ENCODE data around the gene ZNF22.
A peak's percentile ranks its signal among the peaks of the same experiment; 100 is the strongest.

The ZNF22 gene

DNA sequence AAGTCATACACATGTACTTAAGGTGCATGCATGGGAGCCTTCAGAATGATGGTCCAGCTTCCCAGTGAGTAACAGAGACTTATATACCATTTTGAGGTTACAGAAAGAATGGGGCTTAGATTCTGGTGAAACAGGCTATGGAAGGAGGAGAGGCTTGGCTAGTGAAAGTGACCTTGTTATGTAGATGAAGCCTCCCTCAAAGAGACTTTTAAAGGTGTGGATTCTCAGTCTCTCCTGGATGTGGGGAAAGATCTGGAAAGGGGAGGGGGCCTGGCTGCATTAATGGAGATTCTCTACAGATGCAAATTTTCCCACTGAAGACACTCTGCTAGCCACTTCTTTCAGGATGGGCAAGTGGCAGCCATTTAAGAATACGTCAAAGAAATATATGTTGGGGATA, 35.6 kb upstream of the ZNF22 start:
- DNase-seq (ENCODE audit: low spot score): no peak

DNA sequence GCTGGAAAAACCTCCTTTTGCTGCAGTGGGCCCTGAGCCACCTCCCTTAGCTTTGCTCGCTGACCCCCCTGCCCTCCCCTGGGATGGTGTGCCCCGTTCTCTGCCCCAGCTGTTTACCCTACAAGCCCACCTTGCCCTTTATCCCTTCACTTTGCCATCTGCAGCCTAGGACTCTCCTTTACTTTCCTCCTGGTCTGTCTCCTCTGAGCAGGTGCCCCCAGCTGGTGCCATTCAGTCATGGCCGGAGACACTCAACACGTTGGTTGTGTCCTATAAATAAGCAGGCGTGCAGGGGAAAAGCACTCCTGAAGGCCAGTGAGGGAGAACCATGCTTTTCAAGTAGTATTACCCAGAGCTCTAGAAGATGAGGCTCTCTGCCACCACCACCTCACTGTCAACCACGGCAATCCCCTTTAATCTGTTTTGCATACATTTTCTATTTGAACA, 35.0 kb upstream of the ZNF22 start:
- no peak for DNase-seq (ENCODE audit: low spot score)

DNA sequence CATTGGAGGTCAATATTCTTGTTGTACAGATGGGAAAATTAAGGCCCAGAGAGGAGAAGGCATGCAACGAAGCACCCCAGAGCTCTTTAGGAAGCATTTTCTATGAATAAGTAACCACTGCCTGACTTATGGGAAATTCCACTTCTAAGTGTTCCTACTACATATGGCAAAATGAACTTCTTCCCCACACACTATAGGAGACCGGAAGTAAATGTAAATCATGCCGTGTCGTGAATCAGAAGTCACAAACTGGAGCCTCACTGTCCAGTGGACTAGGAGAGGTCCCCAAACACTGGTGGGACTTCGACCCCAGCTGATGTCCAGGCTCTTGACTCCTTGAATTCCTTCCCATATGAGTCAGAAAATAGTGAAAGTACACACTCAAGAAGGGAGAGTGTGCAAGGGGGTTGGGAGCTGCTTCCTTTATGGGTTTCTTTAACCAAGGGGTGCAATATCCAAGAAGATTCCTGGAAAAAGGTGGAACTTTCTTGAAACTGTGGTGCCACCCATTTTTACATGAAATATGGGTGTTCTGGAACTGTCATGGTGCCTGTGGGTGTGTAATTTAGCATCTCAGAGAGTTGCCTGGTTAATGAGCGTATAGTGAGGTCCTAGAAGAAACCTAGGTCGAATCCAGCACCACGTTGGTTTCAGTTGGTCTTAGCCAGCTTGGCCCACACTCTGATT, 34.5 kb upstream of the ZNF22 start:
- no peak for DNase-seq (ENCODE audit: low spot score)

DNA sequence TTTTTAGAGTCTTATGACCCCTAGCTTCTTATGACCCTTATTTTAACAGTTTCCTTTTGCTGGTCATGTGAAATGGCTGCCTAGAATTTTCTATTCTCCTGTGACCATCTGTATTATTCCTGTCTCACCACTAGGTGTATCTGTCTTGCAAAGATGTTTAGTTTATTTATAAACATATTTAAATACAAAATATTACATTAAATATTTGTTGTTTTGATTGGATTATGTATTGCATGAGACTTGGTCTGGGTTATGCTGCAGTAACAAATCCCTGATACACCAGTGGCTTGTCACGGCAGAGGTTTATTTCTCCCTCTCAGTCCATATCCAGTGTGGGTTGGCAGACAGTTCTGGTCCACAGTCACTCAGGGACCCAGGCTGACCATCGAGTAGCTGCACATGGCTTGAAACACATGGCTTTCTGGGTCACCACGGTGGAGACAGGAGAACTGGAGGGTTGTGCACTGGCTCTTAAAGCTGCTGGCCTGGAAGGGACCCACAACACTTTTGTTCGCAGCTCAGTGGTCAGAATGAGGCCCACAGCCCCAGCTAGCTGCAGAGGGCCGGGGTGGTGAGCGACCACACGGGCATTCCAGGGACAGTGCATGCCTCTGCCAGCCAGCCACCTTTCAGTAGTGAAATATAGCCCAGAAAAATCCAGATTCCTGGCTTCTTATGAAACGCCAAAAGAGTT, 33.8 kb upstream of the ZNF22 start:
- no peak for DNase-seq (ENCODE audit: low spot score)

DNA sequence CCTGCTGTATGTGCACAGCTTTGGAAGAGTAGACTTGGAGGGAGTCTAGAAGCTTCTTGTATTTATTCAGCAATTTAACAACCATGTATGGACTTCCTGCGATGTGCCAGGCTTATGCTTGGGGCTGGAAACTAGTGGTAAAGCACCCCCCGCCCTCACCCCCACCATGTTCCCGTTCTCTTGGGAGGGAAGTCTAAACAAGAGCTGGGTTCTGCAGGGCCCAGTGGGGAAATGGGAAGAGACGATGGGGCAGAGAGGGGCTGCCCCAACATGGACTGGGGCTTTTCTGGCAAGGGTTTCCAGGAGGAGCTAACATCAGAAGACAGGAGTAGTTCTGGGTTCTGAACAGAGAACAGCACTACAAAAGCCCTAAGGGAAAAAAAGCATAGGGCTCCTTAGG, 33.1 kb upstream of the ZNF22 start:
- DNase-seq (ENCODE audit: low spot score): no peak

DNA sequence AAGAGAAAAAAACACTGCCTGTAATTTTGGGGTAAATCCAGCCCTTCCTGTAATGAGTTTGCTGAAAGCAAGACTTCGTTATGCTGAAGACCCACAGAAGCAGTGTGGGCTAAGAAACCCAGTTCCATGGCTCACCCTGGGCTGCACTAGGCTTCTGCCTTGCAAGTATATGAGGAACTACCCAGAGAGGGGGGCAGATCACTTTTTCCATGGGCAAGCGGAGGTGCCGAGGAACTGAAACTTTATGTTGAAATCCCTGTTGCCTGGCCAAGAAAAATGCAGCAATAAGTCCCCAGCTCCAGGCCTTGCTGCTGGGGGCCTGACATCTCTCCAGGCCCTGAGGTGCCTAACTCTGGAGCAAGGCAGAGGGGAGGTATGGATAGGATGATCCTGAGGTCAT, 32.6 kb upstream of the ZNF22 start:
- DNase-seq (ENCODE audit: low spot score): no peak

DNA sequence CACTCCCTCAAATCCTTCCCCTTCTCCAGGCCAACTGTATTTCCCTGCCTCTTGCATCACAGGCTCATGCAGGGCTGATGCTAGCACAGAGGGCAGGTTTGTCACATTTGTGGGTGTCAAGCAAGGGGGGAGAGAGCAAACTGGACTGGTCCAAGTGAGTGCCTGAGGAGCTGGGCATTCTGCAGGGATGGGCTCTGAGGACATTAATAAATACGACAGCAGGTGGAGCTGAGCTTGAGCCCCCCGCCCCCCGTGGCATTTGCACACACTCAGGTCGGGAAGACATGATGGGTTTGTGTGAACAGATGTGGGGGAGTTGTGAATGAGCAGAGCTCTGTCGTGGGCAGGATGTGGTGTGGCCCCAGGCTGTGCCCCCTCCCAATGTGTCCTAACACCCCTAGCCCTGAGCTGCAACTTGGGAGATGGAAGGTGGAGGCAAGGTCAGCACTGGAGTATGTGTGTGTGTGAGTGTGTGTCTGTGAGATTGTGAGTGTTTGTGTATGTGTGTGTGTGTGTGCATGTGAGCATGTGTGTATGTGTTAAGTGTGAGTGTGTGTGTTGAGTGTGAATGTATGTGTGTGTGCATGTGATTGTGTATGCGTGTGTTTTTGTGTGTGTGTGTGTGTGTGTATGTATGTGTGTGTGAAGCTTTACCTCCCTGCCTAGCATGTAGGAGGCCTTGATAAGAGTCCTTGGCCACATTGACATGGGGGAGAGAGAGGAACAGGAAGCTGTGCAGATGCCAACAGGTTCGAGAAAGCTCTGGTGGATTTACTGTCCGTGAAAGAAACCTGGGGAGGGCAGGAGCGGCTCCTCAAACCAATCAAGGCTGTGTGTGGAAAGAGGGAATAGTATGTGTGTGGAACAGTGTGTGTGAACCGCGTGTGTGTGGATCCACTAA, 32.0 kb upstream of the ZNF22 start:
- DNase-seq (ENCODE audit: low spot score): no peak

DNA sequence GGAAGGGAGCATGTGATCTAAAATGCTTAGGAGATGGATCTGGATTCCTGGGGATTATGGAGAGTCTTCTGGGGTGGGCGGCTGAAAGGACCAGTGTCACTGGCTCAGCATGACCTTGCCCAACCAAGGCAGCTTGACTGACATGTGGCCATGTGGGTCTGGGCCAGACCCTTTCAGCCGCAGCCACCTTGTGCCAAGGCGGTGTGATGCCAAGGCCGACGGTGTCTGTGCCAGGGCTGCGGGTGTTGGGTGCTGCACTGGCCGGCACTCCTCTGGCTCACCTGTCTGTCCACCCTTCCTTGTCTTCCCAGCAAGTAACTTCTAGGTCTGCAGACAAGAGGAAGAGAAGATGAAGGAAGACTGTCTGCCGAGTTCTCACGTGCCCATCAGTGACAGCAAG, 30.9 kb upstream of the ZNF22 start:
- no peak for DNase-seq (ENCODE audit: low spot score)

DNA sequence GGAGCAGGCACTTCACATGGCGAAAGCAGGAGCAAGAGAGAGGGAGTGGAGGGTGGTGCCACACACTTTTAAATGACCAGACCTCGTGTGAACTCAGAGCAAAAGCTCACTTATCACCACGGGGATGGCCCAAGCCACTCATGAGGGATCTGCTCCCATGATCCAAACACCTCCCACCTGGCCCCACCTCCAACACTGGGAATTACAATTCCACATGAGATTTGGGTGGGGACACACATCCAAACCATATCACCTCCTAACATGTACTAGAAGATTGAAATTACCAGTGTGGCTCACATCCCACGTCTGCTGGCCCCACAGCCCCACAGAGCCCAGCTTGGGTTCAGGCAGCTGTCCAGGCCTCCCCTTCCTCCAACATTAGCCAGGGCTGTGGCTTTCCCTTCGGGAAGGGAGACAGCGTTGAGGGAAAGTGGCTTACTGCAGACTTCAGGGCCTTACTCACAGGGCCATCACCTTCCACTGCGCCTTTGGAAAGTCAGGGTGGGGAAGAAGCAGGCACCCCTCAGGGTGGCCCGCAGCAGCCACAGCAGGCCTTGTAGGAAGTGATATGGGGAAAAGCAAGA, 29.8 kb upstream of the ZNF22 start:
- no peak for DNase-seq (ENCODE audit: low spot score)

DNA sequence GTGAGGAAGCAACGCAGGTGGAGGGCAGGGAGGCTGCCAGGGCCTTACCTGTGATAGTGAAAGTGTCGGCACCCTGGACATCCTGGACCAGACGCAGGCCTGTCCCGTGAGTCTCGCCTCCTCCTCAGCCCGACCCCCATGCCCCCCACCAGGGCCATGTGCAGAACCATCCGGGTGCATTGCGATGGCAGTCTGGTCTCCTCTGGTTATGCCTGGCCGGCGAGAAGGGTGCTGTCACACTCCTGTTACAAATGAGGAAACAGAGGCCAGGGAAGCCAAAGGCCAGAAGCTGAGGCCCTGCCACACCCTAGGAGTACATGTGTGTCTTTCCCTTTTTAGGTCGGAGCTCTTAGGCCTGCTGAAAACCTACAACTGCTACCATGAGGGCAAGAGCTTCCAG, 29.3 kb upstream of the ZNF22 start:
- no peak for DNase-seq (ENCODE audit: low spot score)

DNA sequence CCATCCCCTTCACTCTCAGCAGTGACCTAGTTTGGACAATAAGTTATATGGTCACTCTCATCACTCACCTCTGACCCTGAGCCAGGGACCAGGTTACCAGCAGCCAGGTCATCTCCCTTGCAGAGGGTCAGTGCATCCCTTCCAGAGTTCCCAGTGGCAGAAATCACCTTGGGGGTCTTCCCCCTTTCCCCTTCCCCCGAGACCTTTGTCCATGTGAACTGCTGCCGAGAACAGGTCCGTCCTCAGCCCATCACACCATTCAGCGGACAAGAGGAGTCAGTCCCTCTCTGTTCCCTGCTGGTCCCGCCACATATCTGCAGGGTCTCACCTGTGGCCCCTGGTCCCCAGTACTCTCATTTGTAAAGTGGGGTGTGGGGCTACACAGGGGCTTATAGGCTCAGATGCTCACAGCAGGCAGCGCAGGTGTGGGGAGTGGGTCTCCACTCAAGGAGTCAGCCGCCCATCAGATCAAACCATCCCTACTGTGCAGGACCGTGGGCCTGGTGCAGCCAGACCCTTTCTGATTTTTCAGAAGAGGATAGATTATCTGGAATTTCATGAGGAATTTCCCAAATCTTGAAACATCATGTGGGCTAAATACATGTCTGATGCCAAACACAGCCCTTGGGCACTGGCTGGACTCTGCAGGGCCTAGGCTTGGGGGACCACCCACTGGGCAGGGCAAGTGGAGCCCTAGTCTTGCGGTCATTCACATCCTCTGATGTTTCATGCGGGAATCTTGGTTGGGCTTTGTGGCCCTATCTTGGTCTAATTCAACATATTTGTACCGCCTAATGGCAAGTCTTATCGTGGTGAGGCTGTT, 28.6 kb upstream of the ZNF22 start:
- DNase-seq (ENCODE audit: low spot score): no peak

DNA sequence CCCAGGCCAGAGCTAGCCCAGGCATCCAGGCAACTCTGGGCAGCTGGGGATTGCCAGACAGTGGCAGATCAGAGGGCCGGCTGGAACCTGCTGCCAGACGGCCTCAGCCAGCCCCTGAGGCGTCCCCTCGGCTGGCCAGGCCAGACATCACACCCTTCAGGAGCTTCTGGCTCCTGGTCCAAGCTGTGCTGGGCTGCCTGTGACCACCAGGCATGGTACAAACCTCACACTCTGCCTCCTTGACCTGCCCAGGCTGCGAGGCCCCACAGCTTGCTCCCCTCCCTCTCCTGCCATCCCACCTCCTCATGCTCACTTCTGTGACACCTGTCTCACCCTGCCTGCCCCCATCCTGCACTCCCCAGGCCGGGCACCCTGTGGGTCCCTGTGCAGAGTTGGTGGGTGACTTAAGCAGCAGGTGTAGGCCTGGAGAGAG, 27.8 kb upstream of the ZNF22 start:
- no peak for DNase-seq (ENCODE audit: low spot score)

DNA sequence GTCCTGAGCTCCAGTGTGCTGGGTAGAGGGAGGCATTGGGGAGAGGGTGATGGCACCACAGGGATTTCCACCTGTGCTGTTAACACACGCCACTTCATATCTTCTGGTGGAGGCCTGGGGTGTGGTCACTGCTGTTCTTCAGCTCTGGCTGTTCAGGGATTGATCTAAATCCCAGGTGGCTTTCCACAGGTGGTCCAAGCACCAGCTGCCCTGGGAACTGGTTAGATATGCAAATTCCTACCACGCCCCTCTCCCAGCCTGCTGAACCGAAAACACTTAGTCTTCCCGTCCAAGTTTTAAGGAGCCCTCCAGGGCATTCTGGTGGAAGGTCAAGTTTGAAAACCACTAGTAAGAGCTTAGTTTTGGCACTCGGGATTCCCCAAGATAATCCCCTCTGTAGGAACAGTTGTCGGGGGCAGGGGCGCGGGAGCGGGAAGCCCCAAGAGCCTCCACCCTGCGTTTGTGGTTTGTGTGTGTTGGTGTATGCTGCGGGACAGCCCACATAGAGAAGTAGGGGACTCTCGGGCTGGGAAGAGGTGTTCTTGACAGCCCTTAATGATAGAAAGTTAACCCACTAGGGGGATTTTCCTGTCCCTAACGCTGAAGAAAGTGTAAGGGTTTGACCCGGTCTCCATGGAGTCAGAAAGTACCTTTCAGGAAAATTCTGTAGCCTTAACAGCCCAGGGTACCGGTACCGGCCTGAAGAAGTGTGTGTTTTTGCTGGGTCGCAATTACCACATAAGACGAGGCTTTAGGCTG, 27.2 kb upstream of the ZNF22 start:
- DNase-seq (ENCODE audit: low spot score): no peak

DNA sequence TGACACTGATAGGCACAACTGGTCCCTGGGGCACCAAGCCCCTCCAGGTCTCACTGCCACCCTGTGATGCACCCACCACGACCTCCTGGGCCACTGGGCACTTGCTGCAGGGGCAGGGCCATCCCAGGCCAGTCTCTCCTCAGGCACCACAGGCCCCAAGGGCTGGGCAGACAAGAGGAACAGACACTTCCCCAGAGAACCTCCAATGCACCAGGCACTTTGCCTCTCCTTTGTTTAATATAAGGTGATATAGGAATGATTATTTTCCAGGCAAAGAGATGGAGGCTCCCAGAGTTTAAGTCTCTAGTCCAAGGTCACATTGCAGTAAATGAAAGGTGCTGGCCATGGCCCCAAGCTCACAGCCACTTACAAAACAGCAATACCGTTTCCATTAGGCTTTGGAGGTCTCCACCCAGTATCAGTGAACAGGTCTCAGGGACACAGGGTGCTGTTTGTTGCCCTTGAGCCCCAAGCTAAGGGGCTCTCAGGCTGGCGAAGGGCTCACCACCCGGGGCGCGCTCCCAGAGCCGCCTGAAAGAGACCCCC, 26.6 kb upstream of the ZNF22 start:
- no peak for DNase-seq (ENCODE audit: low spot score)

DNA sequence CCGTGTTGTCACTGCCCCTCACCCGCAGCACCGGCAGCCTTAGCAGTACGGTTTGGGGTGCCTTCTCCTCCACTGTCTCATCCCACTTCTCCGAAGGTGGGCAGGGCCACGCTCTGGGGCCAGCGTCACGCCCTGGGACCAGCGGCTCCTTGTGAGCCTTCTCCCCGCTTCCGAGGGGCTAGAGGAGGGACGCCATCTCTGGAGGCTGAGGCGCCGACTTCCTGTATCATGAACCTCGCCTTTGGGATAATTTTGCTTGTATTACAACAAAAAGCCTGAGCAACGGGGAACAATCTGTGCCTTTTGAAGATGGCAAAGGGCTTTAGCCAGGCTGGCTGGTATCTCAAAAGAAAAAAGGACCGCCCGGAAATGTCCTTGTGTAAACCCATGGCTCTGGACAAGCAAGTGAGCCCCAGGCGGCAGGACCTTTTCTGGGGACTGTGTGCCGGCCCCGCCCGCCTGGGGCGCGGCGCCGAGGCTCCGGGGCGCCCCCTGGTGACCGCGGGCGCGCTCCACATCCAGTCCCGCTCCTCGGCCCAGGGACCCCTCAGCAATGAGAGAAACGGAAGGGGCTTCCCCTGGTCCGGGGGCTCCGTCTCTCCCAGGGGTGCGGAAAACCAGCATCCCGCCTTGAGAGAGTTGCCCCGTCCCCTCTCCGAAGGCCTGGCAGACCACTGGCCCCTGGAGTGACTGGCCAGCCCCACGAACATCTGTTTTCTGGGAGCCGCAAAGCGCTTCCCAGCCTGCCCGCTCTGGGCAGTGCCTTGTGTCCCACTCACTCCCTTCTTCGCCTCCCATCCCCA, 25.9 kb upstream of the ZNF22 start:
- DNase-seq (ENCODE audit: low spot score): peak; percentile 49

DNA sequence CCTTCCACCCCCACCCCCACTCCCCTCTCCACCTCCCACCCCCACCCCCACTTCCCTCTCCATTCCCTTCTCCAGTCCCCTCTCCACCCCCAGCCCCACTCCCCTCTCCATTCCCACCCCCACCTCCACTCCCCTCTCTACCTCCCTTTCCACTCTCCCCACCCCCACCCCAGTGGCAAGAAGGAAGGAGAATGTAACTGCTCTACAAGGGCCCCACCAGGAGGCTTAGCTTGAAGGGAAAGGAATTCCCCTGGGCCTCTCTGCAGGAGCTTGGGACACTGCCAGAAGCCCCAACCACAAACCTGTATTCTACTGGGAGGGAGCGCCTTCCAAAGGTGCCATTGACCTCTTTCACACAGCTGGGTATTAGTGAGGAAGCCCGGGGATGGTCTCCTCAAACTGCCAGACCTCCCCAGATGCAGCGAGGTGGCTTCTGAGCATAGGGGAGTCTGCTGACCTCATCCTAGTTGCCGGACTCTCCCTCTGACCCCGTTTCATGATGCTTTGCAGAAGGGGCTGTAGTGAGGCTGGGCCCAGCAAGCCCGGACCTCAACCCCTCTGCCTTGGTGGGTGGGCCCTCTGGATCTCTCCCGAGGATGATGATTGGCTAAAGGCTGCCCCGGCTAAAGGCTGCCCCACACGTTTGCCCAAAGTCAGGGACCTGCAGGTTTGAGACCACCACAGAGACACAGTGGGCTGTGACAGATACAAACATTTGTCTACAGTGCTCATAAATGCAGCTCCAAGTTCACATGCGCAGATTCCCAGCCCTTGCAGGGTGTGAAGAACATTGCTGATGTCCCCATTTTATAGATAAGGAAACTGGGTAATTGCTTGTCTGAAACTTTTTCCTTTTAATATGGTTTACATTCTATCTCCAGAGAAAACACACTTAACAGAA, 25.0 kb upstream of the ZNF22 start:
- no peak for DNase-seq (ENCODE audit: low spot score)

DNA sequence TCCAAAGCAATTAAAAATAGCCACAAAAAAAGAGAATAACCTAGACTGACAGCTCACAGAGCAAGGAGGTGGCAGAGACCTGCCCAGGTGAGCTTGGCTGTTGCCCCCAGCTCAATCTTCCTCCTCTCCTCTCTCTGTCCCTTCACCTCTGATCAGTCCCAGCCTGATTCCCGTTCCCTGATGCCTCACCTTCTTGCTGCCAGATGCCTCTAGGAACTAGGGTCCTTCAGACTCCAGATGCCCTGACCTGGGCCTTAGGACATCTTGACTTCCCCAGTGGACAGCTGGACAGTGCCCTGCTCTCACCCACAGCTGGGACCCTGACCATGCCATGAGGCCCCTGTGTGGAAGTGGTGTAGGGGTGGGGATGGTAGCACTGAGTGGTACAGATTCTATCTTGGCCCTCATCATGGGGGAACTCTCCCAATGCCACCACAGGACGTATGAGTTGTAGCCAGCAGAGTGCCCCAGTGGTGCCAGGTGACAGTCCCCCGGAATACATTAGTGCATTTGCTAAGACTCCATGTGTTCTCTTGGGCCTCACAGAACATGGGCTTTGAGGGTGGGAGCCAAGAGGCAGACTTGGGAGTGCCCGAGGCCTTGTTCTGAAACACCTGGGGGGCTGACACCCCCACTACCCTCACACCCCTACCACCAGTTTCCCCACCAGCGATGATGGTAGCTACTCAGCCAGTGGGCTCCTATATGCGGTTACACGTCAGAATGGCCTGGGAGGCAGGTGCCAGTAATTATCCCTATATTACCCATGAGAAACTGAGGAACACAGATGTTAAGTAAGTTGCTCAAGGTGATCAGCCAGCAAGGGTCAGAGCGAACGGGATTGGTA, 24.1 kb upstream of the ZNF22 start:
- no peak for DNase-seq (ENCODE audit: low spot score)

All from CD4-positive, alpha-beta T cell treated with Interleukin-6 at 100 ng/mL for 8 hours (primary cell).